Measurements from ENCODE around the gene TPCN1.

TPCN1 gene

DNA sequence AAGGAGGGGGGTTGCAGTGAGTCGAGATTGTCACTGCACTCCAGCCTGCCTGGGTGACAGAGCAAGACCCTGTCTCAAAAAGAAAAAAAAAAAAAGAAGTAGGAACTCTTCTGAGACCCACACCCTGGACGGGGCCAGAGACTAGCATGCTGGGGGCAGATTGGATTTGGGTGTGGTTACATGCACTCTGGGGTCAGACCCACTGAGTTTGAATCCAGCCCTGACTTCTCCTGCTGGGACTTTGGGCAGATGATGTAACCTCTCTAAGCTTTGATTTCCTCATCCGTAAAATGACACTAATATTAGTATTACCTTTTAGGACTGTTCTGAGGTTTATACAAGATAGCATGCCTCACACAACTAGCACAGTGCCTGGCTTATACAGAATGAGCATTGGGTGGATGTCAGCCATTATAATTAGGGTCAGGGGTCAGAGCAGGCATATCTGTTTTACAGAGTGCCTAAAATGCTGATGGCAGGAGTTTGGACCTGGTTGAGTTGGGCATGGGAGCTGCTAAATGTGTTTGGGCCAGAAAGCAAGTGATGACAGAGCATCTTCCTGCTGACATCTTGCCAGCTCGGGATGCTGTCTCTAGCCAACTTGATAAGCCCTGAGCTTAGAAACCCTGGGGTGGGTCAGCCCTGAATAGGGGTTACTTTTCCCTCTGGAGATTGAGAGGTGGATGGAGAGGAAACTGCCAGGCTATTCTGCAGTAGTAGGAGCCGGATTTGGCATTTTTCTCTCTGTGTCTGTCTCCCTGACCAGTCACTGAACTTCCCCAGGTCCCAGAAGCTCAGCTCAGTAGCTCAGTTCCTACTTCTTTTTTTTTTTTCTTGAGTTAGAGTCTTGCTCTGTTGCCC is 15.5 kb downstream of the TPCN1 start:
- H3K27ac ChIP-seq (ENCODE audit: poor library complexity, severe bottlenecking), result no peak overlapping the region
- H3K9me3 ChIP-seq (ENCODE audit: severe bottlenecking), result no peaks in the 10 kb centered on the region
- peaks cover 17% of the 10 kb centered on the region for H3K4me1 ChIP-seq (ENCODE audit: insufficient read depth, poor library complexity, severe bottlenecking)
- H3K36me3 ChIP-seq (ENCODE audit: low read depth), result peaks cover 53% of the 10 kb centered on the region
- no peak overlapping the region for H3K4me3 ChIP-seq (ENCODE audit: severe bottlenecking)
- H3K27me3 ChIP-seq (ENCODE audit: insufficient read depth, poor library complexity, severe bottlenecking), result no peaks in the 10 kb centered on the region
- TF ChIP-seq, protein P1, sequence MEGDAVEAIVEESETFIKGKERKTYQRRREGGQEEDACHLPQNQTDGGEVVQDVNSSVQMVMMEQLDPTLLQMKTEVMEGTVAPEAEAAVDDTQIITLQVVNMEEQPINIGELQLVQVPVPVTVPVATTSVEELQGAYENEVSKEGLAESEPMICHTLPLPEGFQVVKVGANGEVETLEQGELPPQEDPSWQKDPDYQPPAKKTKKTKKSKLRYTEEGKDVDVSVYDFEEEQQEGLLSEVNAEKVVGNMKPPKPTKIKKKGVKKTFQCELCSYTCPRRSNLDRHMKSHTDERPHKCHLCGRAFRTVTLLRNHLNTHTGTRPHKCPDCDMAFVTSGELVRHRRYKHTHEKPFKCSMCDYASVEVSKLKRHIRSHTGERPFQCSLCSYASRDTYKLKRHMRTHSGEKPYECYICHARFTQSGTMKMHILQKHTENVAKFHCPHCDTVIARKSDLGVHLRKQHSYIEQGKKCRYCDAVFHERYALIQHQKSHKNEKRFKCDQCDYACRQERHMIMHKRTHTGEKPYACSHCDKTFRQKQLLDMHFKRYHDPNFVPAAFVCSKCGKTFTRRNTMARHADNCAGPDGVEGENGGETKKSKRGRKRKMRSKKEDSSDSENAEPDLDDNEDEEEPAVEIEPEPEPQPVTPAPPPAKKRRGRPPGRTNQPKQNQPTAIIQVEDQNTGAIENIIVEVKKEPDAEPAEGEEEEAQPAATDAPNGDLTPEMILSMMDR (IDR thresholded peaks at IDR 0.05; ENCODE audit: poor library complexity, severe bottlenecking), result no peak
- DNase-seq (ENCODE audit: low spot score), result no peak
- ATAC-seq (ENCODE audit: low read depth), result no peak

DNA sequence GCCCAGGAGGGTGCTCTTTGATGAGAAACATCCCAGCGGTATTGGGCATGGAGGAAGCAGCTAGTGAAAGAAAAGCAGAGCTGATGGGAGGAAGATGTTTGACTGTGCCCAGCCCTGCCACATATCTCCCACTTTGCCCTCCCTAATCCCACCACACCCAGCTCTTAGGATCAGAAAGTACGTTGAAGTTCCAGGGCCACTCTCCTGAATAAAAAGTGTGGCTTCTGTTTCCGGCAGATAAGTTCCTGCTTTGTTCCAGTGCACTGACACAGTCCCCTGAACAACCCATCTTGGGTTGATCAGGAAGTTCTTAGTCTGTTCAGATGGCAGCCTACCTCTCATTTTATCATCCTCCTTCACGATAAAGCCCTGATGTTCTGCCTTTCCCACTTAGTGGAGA is 16.5 kb downstream of the TPCN1 start:
- Histone ChIP-seq H3K27ac (ENCODE audit: poor library complexity, severe bottlenecking) (peak overlapping the region; percentile 98), H3K4me3 (ENCODE audit: severe bottlenecking) (no peak overlapping the region), H3K27me3 (ENCODE audit: insufficient read depth, poor library complexity, severe bottlenecking) (no peaks in the 10 kb centered on the region), H3K9me3 (ENCODE audit: severe bottlenecking) (no peaks in the 10 kb centered on the region), H3K36me3 (ENCODE audit: low read depth) (peaks cover 47% of the 10 kb centered on the region), H3K4me1 (ENCODE audit: insufficient read depth, poor library complexity, severe bottlenecking) (peaks cover 19% of the 10 kb centered on the region)
- DNase-seq (ENCODE audit: low spot score) (no peak), ATAC-seq (ENCODE audit: low read depth) (no peak)
- TF ChIP-seq, protein P1 (IDR thresholded peaks at IDR 0.05; ENCODE audit: poor library complexity, severe bottlenecking), result no peak

DNA sequence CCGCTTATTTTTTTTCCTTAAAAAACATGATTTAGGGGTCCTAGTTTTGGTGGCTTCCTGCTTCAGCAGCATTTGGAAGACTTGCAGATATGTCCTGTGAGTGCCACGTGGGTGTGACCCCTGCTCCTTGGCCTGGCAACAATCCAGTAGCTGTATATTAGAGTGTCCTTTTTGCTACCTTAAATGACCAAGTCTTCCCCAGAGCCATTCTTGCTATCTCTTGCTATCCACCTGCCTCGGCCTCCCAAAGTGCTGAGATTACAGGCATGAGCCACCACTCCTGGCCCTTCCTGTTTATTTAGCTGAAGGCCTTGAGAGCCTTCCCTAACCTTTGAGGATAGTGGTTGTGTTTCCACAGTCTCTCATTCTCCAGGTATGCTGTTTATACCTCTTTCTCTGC is 17.0 kb downstream of the TPCN1 start:
- DNase-seq (ENCODE audit: low spot score) (no peak), ATAC-seq (ENCODE audit: low read depth) (no peak)
- H3K9me3 ChIP-seq (ENCODE audit: severe bottlenecking), result no peaks in the 10 kb centered on the region
- H3K4me1 ChIP-seq (ENCODE audit: insufficient read depth, poor library complexity, severe bottlenecking), result peaks cover 23% of the 10 kb centered on the region
- no peak overlapping the region for H3K4me3 ChIP-seq (ENCODE audit: severe bottlenecking)
- peak overlapping the region; percentile 98 for H3K27ac ChIP-seq (ENCODE audit: poor library complexity, severe bottlenecking)
- TF ChIP-seq, protein P1 (IDR thresholded peaks at IDR 0.05; ENCODE audit: poor library complexity, severe bottlenecking), result no peak
- peaks cover 45% of the 10 kb centered on the region for H3K36me3 ChIP-seq (ENCODE audit: low read depth)
- H3K27me3 ChIP-seq (ENCODE audit: insufficient read depth, poor library complexity, severe bottlenecking), result no peaks in the 10 kb centered on the region

DNA sequence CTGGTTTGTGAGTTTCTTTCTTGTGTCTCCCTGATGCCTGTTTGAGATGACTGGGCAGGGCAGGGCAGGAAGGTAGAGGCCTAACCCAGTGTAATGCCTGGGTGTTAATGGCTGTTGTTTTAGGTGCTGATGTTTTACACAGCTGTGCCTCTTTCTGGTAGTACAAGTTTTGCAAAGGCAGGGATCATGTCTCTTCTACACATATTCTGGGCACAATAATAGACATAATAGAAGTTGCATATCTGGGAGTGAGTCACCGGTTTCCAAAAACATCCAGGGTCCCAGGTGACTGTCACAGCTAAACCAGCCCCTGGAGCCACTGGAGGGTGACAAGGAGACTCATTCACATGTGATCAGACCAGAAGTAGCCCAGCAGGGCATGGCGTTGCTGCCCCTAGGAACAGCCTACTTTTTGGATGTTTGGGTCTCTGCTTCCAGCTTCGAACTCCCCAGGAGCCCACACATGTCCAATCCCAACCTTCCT is 18.1 kb downstream of the TPCN1 start:
- TF ChIP-seq, protein P1 (IDR thresholded peaks at IDR 0.05; ENCODE audit: poor library complexity, severe bottlenecking), result no peak
- ATAC-seq (ENCODE audit: low read depth) (no peak), DNase-seq (ENCODE audit: low spot score) (no peak)
- H3K27ac ChIP-seq (ENCODE audit: poor library complexity, severe bottlenecking), result peak overlapping the region; percentile 98
- H3K4me1 ChIP-seq (ENCODE audit: insufficient read depth, poor library complexity, severe bottlenecking), result peaks cover 33% of the 10 kb centered on the region
- no peaks in the 10 kb centered on the region for H3K9me3 ChIP-seq (ENCODE audit: severe bottlenecking)
- H3K36me3 ChIP-seq (ENCODE audit: low read depth), result peaks cover 35% of the 10 kb centered on the region
- no peaks in the 10 kb centered on the region for H3K27me3 ChIP-seq (ENCODE audit: insufficient read depth, poor library complexity, severe bottlenecking)
- H3K4me3 ChIP-seq (ENCODE audit: severe bottlenecking), result no peak overlapping the region

DNA sequence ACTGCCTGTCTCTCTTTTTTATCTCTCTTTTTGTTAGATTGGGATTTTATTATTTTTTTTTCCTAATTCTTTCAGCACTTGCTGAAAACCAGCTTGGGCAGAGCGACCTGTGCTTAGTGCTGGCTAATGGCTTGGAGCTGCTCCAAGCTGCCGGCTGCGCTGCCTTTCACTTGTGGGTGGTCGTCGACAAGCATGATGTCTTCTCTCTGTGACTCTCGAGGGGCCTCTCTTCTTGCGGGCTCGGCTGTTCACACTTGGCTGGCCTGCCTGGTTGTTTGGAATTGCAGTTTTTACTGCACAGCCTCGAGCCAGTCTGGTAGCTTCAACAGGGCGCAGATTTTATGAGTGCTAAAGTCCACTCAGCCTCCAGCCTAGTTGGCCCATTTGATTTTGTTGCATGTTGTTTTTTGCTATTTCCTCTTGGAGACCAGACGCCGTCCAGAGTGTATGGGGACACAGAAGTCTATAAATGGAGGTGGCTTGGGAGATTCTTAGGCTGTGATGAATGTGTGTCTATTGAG is 18.6 kb downstream of the TPCN1 start:
- Histone ChIP-seq H3K27me3 (ENCODE audit: insufficient read depth, poor library complexity, severe bottlenecking) (no peaks in the 10 kb centered on the region), H3K27ac (ENCODE audit: poor library complexity, severe bottlenecking) (peak overlapping the region; percentile 98), H3K9me3 (ENCODE audit: severe bottlenecking) (no peaks in the 10 kb centered on the region), H3K4me3 (ENCODE audit: severe bottlenecking) (no peak overlapping the region), H3K36me3 (ENCODE audit: low read depth) (peaks cover 29% of the 10 kb centered on the region), H3K4me1 (ENCODE audit: insufficient read depth, poor library complexity, severe bottlenecking) (peaks cover 39% of the 10 kb centered on the region)
- TF ChIP-seq, protein P1 (IDR thresholded peaks at IDR 0.05; ENCODE audit: poor library complexity, severe bottlenecking), result no peak
- DNase-seq (ENCODE audit: low spot score) (no peak), ATAC-seq (ENCODE audit: low read depth) (no peak)

Data from RWPE2 (cell line).